GM23338 (cell line): ENCODE measurements around the gene RBP3. TPM values are rescaled to one million over a fixed set of nuclear protein-coding genes. Genes with fewer than 3 reads are reported as not detected.
A peak's percentile ranks its signal among the peaks of the same experiment; 100 is the strongest.

ENCODE experiments used
- ATAC-seq: fragments of 200-7000 bp; cut with Tn5 transposase; 3 replicates; pipeline ENCODE4 v1.9.1; 2020
- DNase-seq: peaks from one replicate; pipeline ENCODE4 v3.0.0-alpha.2; 2015; ENCODE audit warnings: low spot score
- H2AFZ ChIP-seq: fragments of 200-600 bp; sonication (generic); 2 replicates; pipeline ENCODE4 v1.8.0; 2016; ENCODE audit warnings: antibody characterized with exemption, mild to moderate bottlenecking, moderate library complexity
- H3F3A ChIP-seq: fragments of 200-600 bp; sonication (generic); replicated peaks from 2 replicates; pipeline ENCODE4 v1.8.0; 2017; ENCODE audit warnings: antibody characterized with exemption, mixed run types, low read depth
- H3K27ac ChIP-seq: fragments of 200-600 bp; sonication (generic); 2 replicates; pipeline ENCODE4 v1.6.1; 2016; ENCODE audit warnings: low read depth
- H3K27me3 ChIP-seq: fragments of 200-600 bp; sonication (generic); 2 replicates; pipeline ENCODE4 v1.8.0; 2016; ENCODE audit warnings: mild to moderate bottlenecking, mixed run types, moderate library complexity; ENCODE audit not compliant: insufficient read depth
- H3K36me3 ChIP-seq: fragments of 200-600 bp; sonication (generic); 2 replicates; pipeline ENCODE4 v1.8.0; 2016; ENCODE audit warnings: mild to moderate bottlenecking; ENCODE audit not compliant: insufficient read depth
- H3K4me1 ChIP-seq: fragments of 200-600 bp; sonication (generic); 2 replicates; pipeline ENCODE4 v1.8.0; 2016; ENCODE audit warnings: mild to moderate bottlenecking, moderate library complexity; ENCODE audit not compliant: insufficient read depth
- H3K4me2 ChIP-seq: fragments of 200-600 bp; sonication (generic); 2 replicates; pipeline ENCODE4 v1.7.1; 2017; ENCODE audit warnings: mixed run types
- H3K4me3 ChIP-seq: fragments of 200-600 bp; sonication (generic); 2 replicates; pipeline ENCODE4 v1.6.1; 2016; ENCODE audit warnings: mixed run types
- H3K79me2 ChIP-seq: fragments of 200-600 bp; sonication (generic); replicated peaks from 2 replicates; pipeline ENCODE4 v1.8.0; 2017; ENCODE audit warnings: mild to moderate bottlenecking; ENCODE audit not compliant: insufficient read depth
- H3K9me2 ChIP-seq: fragments of 200-600 bp; sonication (generic); 2 replicates; pipeline ENCODE4 v1.8.0; 2017; ENCODE audit not compliant: insufficient read depth
- H4K20me1 ChIP-seq: fragments of 200-600 bp; sonication (generic); replicated peaks from 2 replicates; pipeline ENCODE4 v1.8.0; 2017; ENCODE audit warnings: mild to moderate bottlenecking; ENCODE audit not compliant: insufficient read depth
- H3K27ac Mint-ChIP-seq: 2 replicates; pipeline ENCODE4 v1.8.0; 2020; ENCODE audit warnings: inconsistent platforms, mild to moderate bottlenecking, moderate library complexity, mixed read lengths
- H3K27me3 Mint-ChIP-seq: 3 replicates; pipeline ENCODE4 v1.8.0; 2022; ENCODE audit warnings: low read depth, mild to moderate bottlenecking, moderate library complexity, mixed read lengths, inconsistent platforms; ENCODE audit not compliant: insufficient read depth, poor library complexity
- H3K36me3 Mint-ChIP-seq: 3 replicates; pipeline ENCODE4 v1.8.0; 2021; ENCODE audit warnings: low read depth, mild to moderate bottlenecking, inconsistent platforms, moderate library complexity, mixed read lengths
- H3K4me1 Mint-ChIP-seq: 3 replicates; pipeline ENCODE4 v1.8.0; 2020; ENCODE audit warnings: mild to moderate bottlenecking, inconsistent platforms, mixed read lengths
- H3K4me3 Mint-ChIP-seq: 3 replicates; pipeline ENCODE4 v1.8.0; 2021; ENCODE audit warnings: moderate library complexity, mild to moderate bottlenecking, inconsistent platforms, mixed read lengths
- H3K9me3 Mint-ChIP-seq: 3 replicates; pipeline ENCODE4 v1.8.0; 2020; ENCODE audit warnings: moderate library complexity, mild to moderate bottlenecking, inconsistent platforms, mixed read lengths
- CREB1 ChIP-seq: fragments of 250-450 bp; sonication (Bioruptor Pico); IDR thresholded peaks from 2 replicates; pipeline ENCODE4 v1.5.0; 2020; ENCODE audit warnings: low read depth, mild to moderate bottlenecking, moderate library complexity
- EZH2 ChIP-seq: fragments of 200-600 bp; sonication (generic); IDR thresholded peaks from one replicate; pipeline ENCODE4 v1.8.0; 2017; ENCODE audit warnings: antibody characterized with exemption, mild to moderate bottlenecking, low read depth; ENCODE audit not compliant: unreplicated experiment
- JUNB ChIP-seq: IDR thresholded peaks from one replicate; pipeline ENCODE4 v1.6.1; 2016; ENCODE audit warnings: antibody characterized with exemption; ENCODE audit not compliant: unreplicated experiment
- REST ChIP-seq: IDR thresholded peaks from one replicate; pipeline ENCODE4 v1.6.1; 2018; ENCODE audit warnings: antibody characterized with exemption; ENCODE audit not compliant: unreplicated experiment
- STAT1 ChIP-seq: IDR thresholded peaks from one replicate; pipeline ENCODE4 v1.6.1; 2016; ENCODE audit warnings: antibody characterized with exemption; ENCODE audit not compliant: unreplicated experiment
- ZNF114 ChIP-seq: fragments of 250-450 bp; sonication (Bioruptor Pico); IDR thresholded peaks from 2 replicates; pipeline ENCODE4 v1.5.0; 2020; ENCODE audit warnings: mild to moderate bottlenecking, moderate library complexity
- polyA plus RNA-seq: library from polyadenylated mRNA; unstranded; fragments of >200 nt; fragmentation: Nextera tagmentation; extraction: Ambion mirVana; gene quantifications from 2 replicates; pipeline ENCODE4 v1.2.1, GENCODE V29; 2016
- total RNA-seq: library from RNA; depleted of rRNA; stranded (reverse); fragments of >200 nt; shearing (Covaris generic); gene quantifications from 2 replicates; pipeline ENCODE4 v1.2.3, GENCODE V29; 2014
- TF ChIP-seq, protein P1 (sequence below), 2 experiments: fragments of 200-600 bp in 1 of 2; sonication (generic) in 1 of 2; conservative IDR thresholded peaks; 2 replicates each; pipeline versions ENCODE4 v1.5.1 to v1.6.1; 2016 to 2017; ENCODE audit warnings: antibody characterized with exemption in 2 of 2, low read depth in 2 of 2, mild to moderate bottlenecking in 2 of 2, moderate library complexity in 1 of 2

RBP3 gene
- total and polyA plus RNA-seq, 2 experiments from 2014 or later = not detected

DNA sequence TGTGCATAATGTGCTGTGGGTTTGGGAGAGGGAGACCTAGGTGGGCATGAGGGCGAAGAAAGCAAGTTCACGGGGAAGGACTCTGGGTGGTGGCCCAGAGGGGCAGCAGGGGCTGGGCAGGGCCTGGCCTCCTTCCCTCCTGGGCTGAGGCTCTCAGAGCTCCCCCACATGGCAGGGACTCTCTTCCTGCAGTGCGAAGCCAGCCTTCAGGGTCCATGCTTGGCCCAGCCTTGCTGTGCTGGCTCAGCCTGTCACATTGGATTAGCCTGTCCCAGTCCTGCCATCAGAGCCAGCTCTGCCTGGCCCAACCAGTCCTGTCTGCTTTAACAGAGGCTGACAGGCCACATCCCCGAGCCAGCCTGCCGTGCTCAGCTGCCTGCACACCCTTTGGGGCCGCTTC, 56.3 kb downstream of the RBP3 start (continued):
- TF ChIP-seq, protein P1, sequence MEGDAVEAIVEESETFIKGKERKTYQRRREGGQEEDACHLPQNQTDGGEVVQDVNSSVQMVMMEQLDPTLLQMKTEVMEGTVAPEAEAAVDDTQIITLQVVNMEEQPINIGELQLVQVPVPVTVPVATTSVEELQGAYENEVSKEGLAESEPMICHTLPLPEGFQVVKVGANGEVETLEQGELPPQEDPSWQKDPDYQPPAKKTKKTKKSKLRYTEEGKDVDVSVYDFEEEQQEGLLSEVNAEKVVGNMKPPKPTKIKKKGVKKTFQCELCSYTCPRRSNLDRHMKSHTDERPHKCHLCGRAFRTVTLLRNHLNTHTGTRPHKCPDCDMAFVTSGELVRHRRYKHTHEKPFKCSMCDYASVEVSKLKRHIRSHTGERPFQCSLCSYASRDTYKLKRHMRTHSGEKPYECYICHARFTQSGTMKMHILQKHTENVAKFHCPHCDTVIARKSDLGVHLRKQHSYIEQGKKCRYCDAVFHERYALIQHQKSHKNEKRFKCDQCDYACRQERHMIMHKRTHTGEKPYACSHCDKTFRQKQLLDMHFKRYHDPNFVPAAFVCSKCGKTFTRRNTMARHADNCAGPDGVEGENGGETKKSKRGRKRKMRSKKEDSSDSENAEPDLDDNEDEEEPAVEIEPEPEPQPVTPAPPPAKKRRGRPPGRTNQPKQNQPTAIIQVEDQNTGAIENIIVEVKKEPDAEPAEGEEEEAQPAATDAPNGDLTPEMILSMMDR (conservative IDR thresholded peaks at IDR 0.05; ENCODE audit: low read depth in 2 of 2) = peak in 1 of 2 experiments; percentile 51; a peak in 2 of 4 replicates
- TF ChIP-seq REST (no peak), CREB1 (CRISPR knock-in tag) (no peak)

GRCh38 chr10:47404937-47405336, 56.8 kb downstream of the RBP3 start:
- Histone ChIP-seq H3K27ac (no peak overlapping the region), H3K79me2 (no peaks in the 10 kb centered on the region), H3K9me2 (0 out of 2 replicates have a peak, but pooled peaks cover 2% of the 10 kb centered on the region), H3K27me3 (no peaks in the 10 kb centered on the region), H3F3A (no peaks in the 10 kb centered on the region), H4K20me1 (no peaks in the 10 kb centered on the region), H3K4me3 (no peak overlapping the region), H3K4me2 (no peak overlapping the region), H2AFZ (no peak overlapping the region), H3K36me3 (no peaks in the 10 kb centered on the region), H3K4me1 (peaks cover 9% of the 10 kb centered on the region; the same call in 1 of the 2 replicates)
- H3K27ac Mint-ChIP-seq = no peak overlapping the region
- DNase-seq (no peak), ATAC-seq (no peak)
- H3K36me3 Mint-ChIP-seq = no peaks in the 10 kb centered on the region
- H3K9me3 Mint-ChIP-seq = no peaks in the 10 kb centered on the region
- H3K4me3 Mint-ChIP-seq = no peak overlapping the region
- peaks cover 10% of the 10 kb centered on the region for H3K27me3 Mint-ChIP-seq
- peaks cover 25% of the 10 kb centered on the region for H3K4me1 Mint-ChIP-seq
- TF ChIP-seq STAT1 (no peak), JUNB (no peak), ZNF114 (CRISPR knock-in tag) (no peak), CREB1 (CRISPR knock-in tag) (no peak), EZH2 (no peak), REST (no peak)
- TF ChIP-seq, protein P1 (conservative IDR thresholded peaks at IDR 0.05; ENCODE audit: low read depth in 2 of 2) = no peak
